ENCODE data around the gene ALKBH4. TPM values are rescaled to one million over a fixed set of nuclear protein-coding genes. Genes with fewer than 3 reads are reported as not detected.
A peak's percentile ranks its signal among the peaks of the same experiment; 100 is the strongest.
"Not testable (repeated sequence)": the region's sequence is repeated elsewhere in the genome, so short reads cannot be mapped to it uniquely, and the experiment has no call there.

Gene ALKBH4
- total RNA-seq, 2 experiments from 2014 or later = 9.4 to 10.4 TPM

DNA sequence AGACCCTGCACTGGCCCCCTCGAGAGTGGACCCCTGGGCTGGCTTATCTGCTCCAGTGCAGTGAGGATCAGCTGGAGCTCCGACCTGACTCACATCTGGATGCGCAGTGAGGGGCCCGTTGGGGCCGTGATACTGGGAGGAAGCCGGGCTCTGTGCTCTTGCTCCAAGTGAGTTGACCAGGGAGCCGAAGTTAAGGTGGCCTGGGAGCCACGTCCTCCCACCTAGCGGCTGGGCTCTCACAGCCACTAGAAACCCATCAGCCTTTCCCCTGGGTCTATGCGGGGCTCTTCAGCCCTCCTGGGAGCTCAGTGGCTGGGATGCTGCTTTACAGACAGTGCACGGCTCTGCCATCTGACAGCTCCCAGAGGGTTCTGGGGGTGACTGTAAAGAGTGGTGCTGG is 9.1 kb downstream of the ALKBH4 start:
- ChIA-PET POLR2A (interaction anchor here (1.0 to 1.4 kb wide), 2 partner anchors 51 to 59 kb away, joined by 3 to 5 read pairs; no protein-coding TSS in a partner anchor), CTCF (no interaction called here)
- Mint-ChIP-seq H3K27me3 (no peaks in the 10 kb centered on the region), H3K36me3 (ENCODE audit: low read depth) (peaks cover 8% of the 10 kb centered on the region), H3K27ac (no peak overlapping the region), H3K4me1 (peaks cover under 1% of the 10 kb centered on the region), H3K4me3 (no peak overlapping the region), H3K9me3 (no peaks in the 10 kb centered on the region)
- no peak for DNase-seq

- CTCF ChIA-PET, H3K4me3 Mint-ChIP-seq, H3K27me3 Mint-ChIP-seq, H3K27ac Mint-ChIP-seq, H3K9me3 Mint-ChIP-seq, DNase-seq, H3K4me1 Mint-ChIP-seq: not testable (repeated sequence)
- POLR2A ChIA-PET = interaction anchor here (1.2 kb wide), 1 partner anchor 9 kb away, joined by 4 read pairs; no protein-coding TSS in a partner anchor
- H3K36me3 Mint-ChIP-seq (ENCODE audit: low read depth) = peaks cover 11% of the 10 kb centered on the region
Observed at GRCh38 chr7:102454932-102455331, 9.7 kb downstream of the ALKBH4 start.

DNA sequence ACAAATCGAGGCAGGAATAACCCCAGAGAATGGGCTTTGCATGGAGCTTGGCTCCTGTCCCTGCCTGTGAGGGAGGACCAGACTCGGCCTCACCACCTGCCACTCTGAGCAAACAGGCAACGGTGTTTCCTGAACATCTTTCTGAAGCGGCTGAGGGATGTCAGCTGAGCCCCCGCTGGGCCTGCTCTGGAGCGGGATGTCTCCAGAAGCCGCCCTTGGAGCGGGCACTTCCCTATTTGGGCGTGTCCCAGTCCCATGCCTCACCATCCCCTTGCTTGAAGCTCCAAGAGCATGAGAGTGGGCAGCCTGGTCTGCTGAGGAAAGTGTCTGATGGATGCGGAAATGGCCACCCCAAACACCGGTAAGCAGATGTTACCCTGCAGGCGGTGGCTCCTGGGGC is 10.2 kb downstream of the ALKBH4 start:
- ChIA-PET POLR2A (interaction anchor here (1.2 kb wide), 2 partner anchors 9 to 15 kb away, joined by 3 to 4 read pairs; no protein-coding TSS in a partner anchor), CTCF (no interaction called here)
- H3K27me3 Mint-ChIP-seq = no peaks in the 10 kb centered on the region
- H3K36me3 Mint-ChIP-seq (ENCODE audit: low read depth) = peaks cover 11% of the 10 kb centered on the region
- H3K27ac Mint-ChIP-seq = no peak overlapping the region
- H3K4me1 Mint-ChIP-seq = no peaks in the 10 kb centered on the region
- no peak overlapping the region for H3K4me3 Mint-ChIP-seq
- DNase-seq = no peak
- no peaks in the 10 kb centered on the region for H3K9me3 Mint-ChIP-seq

GRCh38 chr7:102453319-102453718 is 11.3 kb downstream of the ALKBH4 start:
- CTCF ChIA-PET = no interaction called here
- no peaks in the 10 kb centered on the region for H3K27me3 Mint-ChIP-seq

DNA sequence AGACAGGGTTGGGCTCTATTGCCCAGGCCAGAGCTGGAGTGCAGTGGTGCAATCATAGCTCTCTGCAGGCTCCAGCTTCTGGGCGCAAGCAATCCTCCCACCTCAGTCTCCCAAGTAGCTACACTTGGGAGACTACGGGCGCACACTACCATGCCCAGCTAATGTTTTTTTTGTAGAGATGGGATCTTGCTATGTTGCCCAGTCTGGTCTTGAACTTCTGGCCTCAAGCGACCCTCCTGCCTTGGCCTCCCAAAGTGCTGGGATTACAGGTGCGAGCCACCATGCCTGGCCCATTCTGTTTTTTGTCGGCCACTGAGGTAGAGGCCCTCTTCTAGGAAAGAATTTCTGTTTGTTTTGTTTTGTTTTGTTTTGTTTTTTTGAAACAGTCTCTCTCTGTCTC is 12.2 kb downstream of the ALKBH4 start:
- H3K4me1 Mint-ChIP-seq = no peaks in the 10 kb centered on the region
- H3K27ac Mint-ChIP-seq = no peak overlapping the region
- POLR2A ChIA-PET = interaction anchor here (1.5 kb wide), 1 partner anchor 25 kb away, joined by 4 read pairs; no protein-coding TSS in a partner anchor
- H3K36me3 Mint-ChIP-seq (ENCODE audit: low read depth) = peaks cover 14% of the 10 kb centered on the region
- H3K9me3 Mint-ChIP-seq = no peaks in the 10 kb centered on the region
- H3K4me3 Mint-ChIP-seq = no peak overlapping the region
- no peak for DNase-seq
- no peaks in the 10 kb centered on the region for H3K27me3 Mint-ChIP-seq
- CTCF ChIA-PET = interaction anchor here (0.9 to 3.5 kb wide), 2 partner anchors 40 to 47 kb away, joined by 3 to 33 read pairs; no protein-coding TSS in a partner anchor

More at GRCh38 chr7:102453319-102453718, 11.3 kb downstream of the ALKBH4 start:
- POLR2A ChIA-PET = interaction anchor here (1.2 to 1.5 kb wide), 2 partner anchors 14 to 26 kb away, joined by 3 to 4 read pairs; no protein-coding TSS in a partner anchor
- H3K9me3 Mint-ChIP-seq = no peaks in the 10 kb centered on the region
- DNase-seq = no peak
- H3K4me1 Mint-ChIP-seq = no peaks in the 10 kb centered on the region
- H3K36me3 Mint-ChIP-seq (ENCODE audit: low read depth) = peaks cover 16% of the 10 kb centered on the region
- no peak overlapping the region for H3K27ac Mint-ChIP-seq
- H3K4me3 Mint-ChIP-seq = no peak overlapping the region

GRCh38 chr7:102451371-102452054 is 13.2 kb downstream of the ALKBH4 start:
- Mint-ChIP-seq H3K4me3 (no peak overlapping the region), H3K9me3 (no peaks in the 10 kb centered on the region), H3K4me1 (no peaks in the 10 kb centered on the region), H3K27ac (no peak overlapping the region), H3K27me3 (no peaks in the 10 kb centered on the region), H3K36me3 (ENCODE audit: low read depth) (peaks cover 16% of the 10 kb centered on the region)
- CTCF ChIA-PET = interaction anchor here (1.9 to 3.5 kb wide), 2 partner anchors 36 to 46 kb away, joined by 8 to 33 read pairs; no protein-coding TSS in a partner anchor
- no peak for DNase-seq
- POLR2A ChIA-PET = no interaction called here

DNA sequence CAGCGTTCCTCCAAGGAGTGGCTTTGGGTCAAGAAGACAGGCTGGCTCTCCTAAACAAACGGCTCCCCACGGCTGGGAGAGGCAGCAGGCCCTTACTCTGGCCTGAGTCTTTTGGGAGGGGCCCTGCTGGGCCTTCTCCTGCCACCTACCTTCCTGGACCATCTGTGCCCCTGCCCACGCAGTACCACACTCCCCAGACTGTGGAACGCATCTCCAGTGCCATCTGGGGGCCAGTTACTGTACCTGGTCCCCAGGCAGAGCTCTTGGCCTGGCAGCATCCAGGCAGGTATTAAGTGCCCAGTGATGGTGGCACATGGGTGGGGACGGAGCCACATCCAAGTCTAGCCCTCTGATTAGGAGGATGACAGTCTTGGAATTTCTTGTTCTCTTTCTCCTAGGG is 14.4 kb downstream of the ALKBH4 start:
- DNase-seq = peak; percentile 48
- peaks cover 23% of the 10 kb centered on the region for H3K36me3 Mint-ChIP-seq (ENCODE audit: low read depth)
- no peaks in the 10 kb centered on the region for H3K4me1 Mint-ChIP-seq
- no peaks in the 10 kb centered on the region for H3K27me3 Mint-ChIP-seq
- CTCF ChIA-PET = interaction anchor here (0.7 to 3.5 kb wide), 7 partner anchors 11 to 45 kb away, joined by 3 to 33 read pairs (median 8); partner anchors contain the start of gene ORAI2
- H3K9me3 Mint-ChIP-seq = no peaks in the 10 kb centered on the region
- H3K4me3 Mint-ChIP-seq = no peak overlapping the region
- H3K27ac Mint-ChIP-seq = no peak overlapping the region
- POLR2A ChIA-PET = interaction anchor here (0.6 to 1.1 kb wide), 2 partner anchors 24 to 34 kb away, joined by 3 to 7 read pairs; no protein-coding TSS in a partner anchor

GRCh38 chr7:102449136-102449535 is 15.5 kb downstream of the ALKBH4 start:
- H3K9me3 Mint-ChIP-seq = no peaks in the 10 kb centered on the region
- H3K27ac Mint-ChIP-seq = no peak overlapping the region

DNA sequence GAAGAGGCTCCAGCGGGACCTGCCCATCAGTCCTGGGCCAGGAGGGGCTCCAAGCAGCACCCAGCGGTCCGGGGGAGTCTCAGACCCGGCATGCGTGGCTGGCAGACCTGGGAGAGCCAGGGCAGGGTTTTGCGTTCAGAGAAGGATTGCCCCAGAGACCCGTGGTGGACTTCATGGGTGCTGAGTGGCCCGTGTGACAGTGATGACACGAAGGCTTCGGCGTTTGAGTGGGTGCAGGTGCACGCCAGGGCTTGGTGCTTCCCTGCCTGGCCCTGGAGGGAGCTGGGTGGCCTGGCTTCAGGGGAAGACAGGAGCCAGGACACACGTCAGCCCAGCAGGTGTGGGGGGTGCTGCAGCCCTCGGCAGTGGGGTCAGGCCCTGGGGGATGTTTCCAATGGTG is 17.4 kb downstream of the ALKBH4 start:
- POLR2A ChIA-PET = no interaction called here
- CTCF ChIA-PET = no interaction called here

More at GRCh38 chr7:102449136-102449535, 15.5 kb downstream of the ALKBH4 start:
- no peak overlapping the region for H3K4me3 Mint-ChIP-seq
- no peak for DNase-seq
- CTCF ChIA-PET = interaction anchor here (1.5 to 3.2 kb wide), 3 partner anchors 16 to 39 kb away, joined by 7 to 30 read pairs (median 8); partner anchors contain the start of gene ORAI2
- no peaks in the 10 kb centered on the region for H3K4me1 Mint-ChIP-seq
- POLR2A ChIA-PET = no interaction called here
- no peaks in the 10 kb centered on the region for H3K27me3 Mint-ChIP-seq
- H3K36me3 Mint-ChIP-seq (ENCODE audit: low read depth) = peaks cover 28% of the 10 kb centered on the region

GRCh38 chr7:102446387-102447156 is 18.1 kb downstream of the ALKBH4 start:
- DNase-seq = no peak
- Mint-ChIP-seq H3K4me1 (peaks cover 4% of the 10 kb centered on the region), H3K9me3 (no peaks in the 10 kb centered on the region), H3K4me3 (no peak overlapping the region), H3K27me3 (no peaks in the 10 kb centered on the region), H3K27ac (no peak overlapping the region), H3K36me3 (ENCODE audit: low read depth) (peaks cover 36% of the 10 kb centered on the region)
- POLR2A ChIA-PET = interaction anchor here (2.7 kb wide), 1 partner anchor 20 kb away, joined by 9 read pairs; no protein-coding TSS in a partner anchor
- CTCF ChIA-PET = interaction anchor here (1.7 kb wide), 1 partner anchor 18 kb away, joined by 4 read pairs; no protein-coding TSS in a partner anchor

More for the DNA sequence above, 17.4 kb downstream of the ALKBH4 start:
- no peaks in the 10 kb centered on the region for H3K9me3 Mint-ChIP-seq
- no peak overlapping the region for H3K4me3 Mint-ChIP-seq
- H3K27ac Mint-ChIP-seq = no peak overlapping the region
- peaks cover 4% of the 10 kb centered on the region for H3K4me1 Mint-ChIP-seq
- H3K27me3 Mint-ChIP-seq = no peaks in the 10 kb centered on the region
- DNase-seq = no peak
- H3K36me3 Mint-ChIP-seq (ENCODE audit: low read depth) = peaks cover 28% of the 10 kb centered on the region

- Mint-ChIP-seq H3K4me1 (peaks cover 4% of the 10 kb centered on the region), H3K4me3 (no peak overlapping the region), H3K27ac (peak overlapping the region; percentile 47), H3K9me3 (no peaks in the 10 kb centered on the region), H3K36me3 (ENCODE audit: low read depth) (peaks cover 37% of the 10 kb centered on the region), H3K27me3 (no peaks in the 10 kb centered on the region)
- POLR2A ChIA-PET = interaction anchor here (2.7 kb wide), 1 partner anchor 19 kb away, joined by 9 read pairs; no protein-coding TSS in a partner anchor
- CTCF ChIA-PET = interaction anchor here (1.7 kb wide), 1 partner anchor 19 kb away, joined by 4 read pairs; no protein-coding TSS in a partner anchor
- DNase-seq = no peak
Observed at GRCh38 chr7:102445674-102446071, 19.0 kb downstream of the ALKBH4 start.

DNA sequence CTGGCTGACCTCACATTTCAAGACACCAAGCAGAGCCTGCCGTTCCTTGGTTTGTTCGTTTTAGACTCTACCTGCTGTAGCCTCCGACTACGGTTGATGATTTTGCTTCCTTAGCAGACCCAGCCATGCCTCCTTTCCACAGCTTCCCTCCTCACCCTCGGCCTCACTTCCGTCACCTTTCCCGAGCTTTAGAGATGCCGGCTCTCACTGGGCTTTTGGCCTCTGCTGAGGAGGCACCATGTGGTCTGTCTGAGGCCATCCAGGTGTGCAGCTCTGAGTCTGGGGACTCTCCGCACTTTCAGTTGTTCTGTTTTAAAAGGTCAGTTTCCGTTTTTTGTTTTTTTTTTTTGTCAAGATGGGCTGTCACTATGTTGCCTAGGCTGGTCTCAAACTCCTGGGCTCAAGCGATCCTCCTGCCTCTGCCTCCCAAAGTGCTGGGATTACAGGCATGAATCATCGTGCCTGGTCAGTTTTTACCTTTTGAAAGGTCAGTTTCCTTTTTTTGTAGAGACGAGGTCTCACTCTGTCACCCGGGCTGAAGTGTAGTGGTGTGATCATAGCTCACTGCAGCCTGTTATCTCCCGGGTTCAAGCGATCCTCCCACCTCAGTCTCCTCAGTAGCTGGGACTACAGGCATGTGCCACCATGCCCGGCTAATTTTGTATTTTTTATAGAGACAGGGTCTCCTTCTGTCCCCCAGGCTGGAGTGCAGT is 19.5 kb downstream of the ALKBH4 start:
- Mint-ChIP-seq H3K36me3 (ENCODE audit: low read depth) (peaks cover 34% of the 10 kb centered on the region), H3K27ac (no peak overlapping the region), H3K4me3 (no peak overlapping the region), H3K9me3 (no peaks in the 10 kb centered on the region), H3K27me3 (no peaks in the 10 kb centered on the region), H3K4me1 (peaks cover 4% of the 10 kb centered on the region)
- POLR2A ChIA-PET = interaction anchor here (1.9 to 2.7 kb wide), 2 partner anchors 12 to 19 kb away, joined by 6 to 9 read pairs; partner anchors contain the start of gene ORAI2
- CTCF ChIA-PET = interaction anchor here (0.7 to 1.7 kb wide), 2 partner anchors 19 to 902 kb away, joined by 3 to 4 read pairs; no protein-coding TSS in a partner anchor
- no peak for DNase-seq

Measured in activated CD4-positive, alpha-beta memory T cell treated with anti-CD3 and anti-CD28 coated beads, Interleukin-2, amount 10 ng/mL, durations not matched to agents 7 days and 5 days (primary cell).